AG09319 (cell line): ENCODE results near the gene ADAMTSL1.

ENCODE experiments used
- DNase-seq: peaks from one replicate; pipeline ENCODE4 v3.0.0-alpha.2; 2010; ENCODE audit warnings: low read depth; ENCODE audit errors: extremely low read depth
- TF ChIP-seq, protein P1 (sequence below): IDR thresholded peaks from 2 replicates; pipeline ENCODE4 v1.5.1; 2011; ENCODE audit warnings: low read depth, mild to moderate bottlenecking, inconsistent platforms, low read length, moderate library complexity

ADAMTSL1 gene

DNA sequence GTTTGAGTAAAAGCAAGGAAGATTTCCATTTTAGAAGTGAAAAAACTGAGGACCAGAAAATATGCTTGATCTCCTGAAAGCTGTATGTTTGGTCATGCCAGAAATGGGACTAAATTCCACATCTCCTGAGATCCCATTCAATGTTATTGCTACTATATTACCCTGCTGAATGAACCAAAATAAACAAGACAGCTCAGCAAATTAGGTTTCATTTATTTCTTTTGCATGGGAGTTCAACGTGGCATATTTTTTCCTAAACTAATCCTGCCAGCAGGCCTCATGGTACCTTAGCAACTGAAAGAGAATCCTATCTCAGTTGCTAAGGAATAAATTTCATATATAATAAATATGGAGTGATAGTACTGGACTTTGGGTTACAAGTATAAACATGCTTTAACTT, 101.7 kb downstream of the ADAMTSL1 start:
- no peak for DNase-seq
- TF ChIP-seq, protein P1, sequence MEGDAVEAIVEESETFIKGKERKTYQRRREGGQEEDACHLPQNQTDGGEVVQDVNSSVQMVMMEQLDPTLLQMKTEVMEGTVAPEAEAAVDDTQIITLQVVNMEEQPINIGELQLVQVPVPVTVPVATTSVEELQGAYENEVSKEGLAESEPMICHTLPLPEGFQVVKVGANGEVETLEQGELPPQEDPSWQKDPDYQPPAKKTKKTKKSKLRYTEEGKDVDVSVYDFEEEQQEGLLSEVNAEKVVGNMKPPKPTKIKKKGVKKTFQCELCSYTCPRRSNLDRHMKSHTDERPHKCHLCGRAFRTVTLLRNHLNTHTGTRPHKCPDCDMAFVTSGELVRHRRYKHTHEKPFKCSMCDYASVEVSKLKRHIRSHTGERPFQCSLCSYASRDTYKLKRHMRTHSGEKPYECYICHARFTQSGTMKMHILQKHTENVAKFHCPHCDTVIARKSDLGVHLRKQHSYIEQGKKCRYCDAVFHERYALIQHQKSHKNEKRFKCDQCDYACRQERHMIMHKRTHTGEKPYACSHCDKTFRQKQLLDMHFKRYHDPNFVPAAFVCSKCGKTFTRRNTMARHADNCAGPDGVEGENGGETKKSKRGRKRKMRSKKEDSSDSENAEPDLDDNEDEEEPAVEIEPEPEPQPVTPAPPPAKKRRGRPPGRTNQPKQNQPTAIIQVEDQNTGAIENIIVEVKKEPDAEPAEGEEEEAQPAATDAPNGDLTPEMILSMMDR: no peak

DNA sequence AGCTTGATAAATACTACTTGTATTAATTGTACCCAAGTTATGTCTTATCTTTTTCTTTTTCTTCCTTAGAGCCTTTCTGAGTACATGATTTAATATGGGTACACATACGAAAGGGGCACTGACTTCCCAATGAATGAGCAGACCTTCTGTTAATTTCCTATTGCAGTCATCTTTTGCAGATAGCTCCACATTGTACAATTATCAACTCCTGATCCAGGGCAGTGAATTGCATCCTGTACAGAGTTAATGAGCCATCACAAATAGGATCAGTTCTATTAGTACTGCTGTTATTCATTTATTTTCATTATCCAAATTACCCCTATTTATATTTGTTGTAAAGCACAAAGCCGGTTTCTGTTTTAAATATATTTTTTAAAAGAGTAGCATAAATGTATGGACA, 105.6 kb downstream of the ADAMTSL1 start:
- TF ChIP-seq, protein P1: no peak
- DNase-seq: no peak

DNA sequence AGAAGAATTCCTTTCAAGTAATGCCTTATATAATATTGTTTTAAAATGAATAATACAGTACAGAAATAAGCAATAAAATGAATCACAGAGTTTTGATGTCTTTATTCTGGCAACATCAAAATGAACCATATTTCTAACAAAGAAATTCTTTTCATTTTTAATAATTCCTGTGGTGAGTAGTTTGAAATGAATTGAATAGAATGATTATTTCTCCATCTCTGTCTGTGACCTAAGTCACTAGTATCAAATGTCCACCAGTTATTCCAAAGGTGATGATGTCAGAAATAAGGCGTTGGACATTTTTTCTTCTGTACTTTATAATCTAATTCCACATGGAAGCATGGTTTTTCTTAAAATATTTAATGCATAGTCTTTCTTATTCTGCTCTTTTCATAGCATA, 106.2 kb downstream of the ADAMTSL1 start:
- TF ChIP-seq, protein P1: no peak
- no peak for DNase-seq

DNA sequence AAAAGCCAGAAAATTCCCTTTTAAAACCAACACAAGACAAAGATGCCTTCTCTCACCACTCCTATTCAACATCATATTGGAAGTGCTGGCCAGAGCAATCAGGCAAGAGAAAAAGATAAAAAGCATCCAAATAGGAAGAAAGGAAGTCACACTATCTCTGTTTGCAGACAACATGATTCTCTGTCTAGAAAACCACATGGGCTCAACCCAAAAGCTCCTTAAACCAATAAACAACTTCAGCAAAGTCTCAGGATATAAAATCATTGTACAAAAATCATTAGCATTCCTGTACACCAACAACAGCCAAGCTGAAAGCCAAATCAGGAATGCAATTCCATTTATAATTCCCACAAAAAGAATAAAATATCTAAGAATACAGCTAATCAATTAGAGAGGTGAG, 112.0 kb downstream of the ADAMTSL1 start:
- TF ChIP-seq, protein P1: no peak
- DNase-seq: no peak

DNA sequence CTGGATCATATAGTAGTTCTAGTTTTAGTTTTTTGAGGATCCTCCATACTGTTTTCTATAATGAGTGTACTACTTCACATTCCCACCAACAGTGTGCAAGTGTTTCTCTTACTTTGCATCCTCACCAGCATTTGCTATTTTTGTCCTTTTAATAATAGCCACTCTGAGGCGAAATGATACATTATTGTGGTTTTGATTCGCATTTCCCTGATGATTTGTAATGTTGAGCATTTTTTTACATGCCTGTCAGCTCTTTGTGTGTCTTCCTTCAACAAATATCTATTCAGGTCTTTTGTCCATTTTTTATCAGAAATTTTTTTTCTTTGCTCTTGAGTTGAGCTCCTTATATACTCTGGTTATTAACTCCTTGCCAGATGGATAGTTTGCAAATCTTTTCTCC, 114.0 kb downstream of the ADAMTSL1 start:
- DNase-seq: no peak
- TF ChIP-seq, protein P1: no peak

DNA sequence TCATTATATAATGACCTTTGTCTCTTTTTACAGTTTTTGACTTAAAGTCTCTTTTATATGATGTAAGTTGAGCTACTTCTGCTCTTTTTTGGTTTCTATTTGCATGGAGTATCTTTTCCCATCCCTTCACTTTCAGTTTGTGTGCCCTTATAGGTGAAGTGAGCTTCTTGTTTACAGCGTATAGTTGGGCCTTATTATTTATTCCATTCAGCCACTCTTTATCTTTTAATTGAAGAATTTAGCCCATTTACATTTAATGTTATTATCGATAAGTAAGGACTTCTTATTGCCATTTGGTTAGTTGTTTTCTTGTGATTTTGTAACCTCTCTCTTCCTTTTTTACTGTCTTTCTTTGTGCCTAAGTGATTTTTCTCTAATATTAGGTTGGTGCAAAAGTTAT, 117.3 kb downstream of the ADAMTSL1 start:
- TF ChIP-seq, protein P1: no peak
- no peak for DNase-seq

DNA sequence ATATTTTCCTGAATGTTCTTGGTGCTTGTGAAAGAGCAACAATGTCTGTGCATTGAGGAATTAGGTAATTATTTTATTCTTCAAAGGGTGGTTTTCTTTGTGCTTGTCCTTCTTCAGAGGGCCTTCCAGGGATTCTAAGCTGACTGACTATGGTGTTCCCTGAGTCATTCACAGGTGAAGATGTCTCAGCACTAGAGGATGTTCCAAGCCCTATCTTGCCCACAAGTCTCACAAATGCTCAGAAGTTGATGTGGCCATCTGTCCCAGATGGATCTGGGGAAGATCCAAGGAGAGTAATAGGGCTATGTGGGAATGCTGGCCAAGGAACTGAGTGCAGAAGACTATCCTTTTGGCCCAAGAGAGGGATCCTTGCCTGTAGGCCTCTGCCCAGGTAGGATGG, 120.9 kb downstream of the ADAMTSL1 start:
- no peak for DNase-seq
- TF ChIP-seq, protein P1: no peak
